GM08714 (cell line): ENCODE data around the gene PSMC3.

ENCODE experiments used
- H3K4me3 ChIP-seq: fragments of 200-500 bp; sonication (Bioruptor generic); 2 replicates; pipeline ENCODE4 v1.5.1; 2014; ENCODE audit warnings: mild to moderate bottlenecking, low read length, inconsistent platforms
- ZNF274 ChIP-seq: IDR thresholded peaks from 2 replicates; pipeline ENCODE4 v1.6.1; 2012; ENCODE audit warnings: mild to moderate bottlenecking, low read depth, low read length

Gene PSMC3

DNA sequence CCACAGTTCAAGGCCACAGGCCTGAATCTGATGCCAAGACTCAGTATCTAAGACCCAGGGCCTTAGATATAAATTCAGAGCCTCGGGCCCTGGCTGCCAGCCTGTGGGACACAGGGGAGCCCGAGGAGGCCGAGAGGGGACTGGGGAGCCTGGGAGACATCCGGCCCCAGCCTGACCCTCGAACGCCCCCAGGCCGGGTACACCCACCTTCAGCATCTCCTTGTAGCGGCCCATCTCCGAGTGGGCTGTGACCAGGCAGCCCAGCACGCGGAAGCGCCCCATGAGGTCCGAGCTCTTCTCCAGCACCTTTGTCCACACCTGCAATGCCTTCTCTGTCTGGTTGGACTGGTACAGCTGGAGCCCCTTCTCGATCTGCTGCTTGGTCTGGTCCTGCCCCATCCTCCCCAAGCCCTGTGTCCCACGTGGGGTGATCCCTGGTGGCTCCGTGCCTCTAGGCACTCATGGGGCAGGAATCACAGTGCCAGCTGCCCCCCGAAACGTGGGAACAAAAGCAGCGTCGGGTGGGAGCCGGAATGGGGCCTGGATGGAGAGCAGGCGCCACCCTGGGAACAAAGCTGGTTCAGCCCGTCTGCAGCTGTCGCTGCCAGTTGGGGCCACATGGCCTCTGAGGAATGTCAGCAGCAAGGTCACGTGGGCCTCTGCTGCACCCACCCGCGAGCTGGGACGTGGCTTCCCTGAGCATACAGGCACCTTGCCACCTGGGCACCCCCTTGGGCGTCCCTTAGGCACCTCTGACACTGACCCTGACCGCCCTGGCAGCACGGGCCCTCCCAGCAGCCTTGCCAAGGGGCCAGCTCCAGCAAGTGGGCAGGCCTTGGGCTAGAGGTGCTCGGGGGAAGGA, 22.6 kb upstream of the PSMC3 start, which contains the start of gene RAPSN:
TSS of gene RAPSN (minus strand) at position 571 of the 862 bp plus-strand sequence. CDS start at position 399, 172 bp downstream.
- no peak within 1 kb of the TSS for H3K4me3 ChIP-seq
- TF ChIP-seq ZNF274: no peak

DNA sequence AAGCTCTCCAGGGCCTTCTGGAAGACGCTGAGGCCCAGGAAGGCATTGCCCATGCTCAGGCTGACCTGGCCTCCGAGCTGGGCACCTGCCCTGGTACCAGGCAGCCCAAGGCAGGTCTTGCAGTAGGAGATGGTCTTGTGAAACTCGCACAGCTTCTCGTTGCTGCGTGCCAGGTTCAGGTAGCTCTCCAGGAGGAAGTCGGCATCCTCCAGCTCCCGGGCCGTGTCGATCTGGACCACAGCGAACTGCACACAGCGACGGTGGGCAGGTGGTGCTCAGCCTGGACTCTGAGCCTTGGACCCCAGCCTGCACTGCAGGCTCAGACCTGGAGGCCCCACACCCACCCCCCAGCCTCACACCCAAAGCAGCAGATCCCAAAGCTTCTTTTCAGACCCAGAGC, 21.7 kb upstream of the PSMC3 start:
- no peak overlapping the region for H3K4me3 ChIP-seq
- TF ChIP-seq ZNF274: no peak

DNA sequence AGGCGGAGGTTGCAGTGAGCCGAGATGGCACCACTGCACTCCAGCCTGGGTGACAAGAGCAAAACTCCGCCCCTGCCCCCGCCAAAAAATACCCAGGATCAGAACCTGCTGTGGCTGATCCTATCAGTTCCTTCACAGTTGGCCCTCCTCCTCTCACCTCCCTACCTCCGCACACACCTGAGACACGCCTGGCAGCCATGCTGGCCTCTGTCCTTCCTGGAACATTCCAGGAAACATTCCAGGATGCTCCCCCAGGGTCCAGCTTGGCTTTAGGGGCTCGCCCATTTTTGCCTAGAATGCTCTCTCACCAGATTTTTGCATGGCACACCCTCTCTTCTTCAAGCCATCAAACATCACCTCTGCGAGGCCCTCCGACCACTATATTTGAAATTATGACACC, 20.6 kb upstream of the PSMC3 start:
- H3K4me3 ChIP-seq: no peak overlapping the region
- TF ChIP-seq ZNF274: no peak

DNA sequence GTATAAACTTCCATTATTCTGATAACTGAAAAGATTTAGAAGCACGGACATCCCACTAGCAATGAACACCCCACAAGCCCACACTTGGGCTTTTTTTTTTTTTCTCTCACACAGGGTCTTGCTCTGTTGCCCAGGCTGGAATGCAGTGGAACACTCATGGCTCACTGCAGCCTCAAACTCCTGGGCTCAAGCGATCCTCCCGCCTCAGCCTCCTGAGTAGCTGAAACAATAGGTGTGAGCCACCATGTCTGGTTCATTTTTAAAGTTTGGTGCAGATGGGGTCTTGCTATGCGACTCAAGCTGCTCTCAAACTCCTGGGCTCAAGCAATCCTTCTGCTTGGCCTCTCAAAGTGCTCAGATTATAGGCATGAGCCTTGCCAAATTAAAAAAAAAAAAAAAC, 19.6 kb upstream of the PSMC3 start:
- TF ChIP-seq ZNF274: no peak
- no peak overlapping the region for H3K4me3 ChIP-seq

DNA sequence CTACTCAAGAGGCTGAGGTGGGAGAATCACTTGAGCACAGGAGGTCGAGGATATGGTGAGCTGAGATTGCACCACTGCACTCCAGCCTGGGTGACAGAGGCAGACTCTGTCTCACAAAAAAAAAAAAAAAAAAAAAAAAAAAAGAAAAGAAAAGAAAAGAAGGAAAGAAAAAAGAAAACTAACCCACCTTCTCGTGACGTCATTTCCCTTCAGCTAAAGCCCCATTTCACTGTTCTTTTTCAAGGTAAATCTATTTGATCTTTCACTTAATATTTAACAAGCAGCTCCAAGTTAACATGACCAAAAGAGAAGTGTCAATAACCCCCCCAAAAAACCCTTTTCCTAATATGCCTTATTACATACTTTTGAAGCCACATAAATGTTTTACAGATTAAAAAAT, 17.6 kb upstream of the PSMC3 start:
- H3K4me3 ChIP-seq: no peak overlapping the region
- no peak for TF ChIP-seq ZNF274

DNA sequence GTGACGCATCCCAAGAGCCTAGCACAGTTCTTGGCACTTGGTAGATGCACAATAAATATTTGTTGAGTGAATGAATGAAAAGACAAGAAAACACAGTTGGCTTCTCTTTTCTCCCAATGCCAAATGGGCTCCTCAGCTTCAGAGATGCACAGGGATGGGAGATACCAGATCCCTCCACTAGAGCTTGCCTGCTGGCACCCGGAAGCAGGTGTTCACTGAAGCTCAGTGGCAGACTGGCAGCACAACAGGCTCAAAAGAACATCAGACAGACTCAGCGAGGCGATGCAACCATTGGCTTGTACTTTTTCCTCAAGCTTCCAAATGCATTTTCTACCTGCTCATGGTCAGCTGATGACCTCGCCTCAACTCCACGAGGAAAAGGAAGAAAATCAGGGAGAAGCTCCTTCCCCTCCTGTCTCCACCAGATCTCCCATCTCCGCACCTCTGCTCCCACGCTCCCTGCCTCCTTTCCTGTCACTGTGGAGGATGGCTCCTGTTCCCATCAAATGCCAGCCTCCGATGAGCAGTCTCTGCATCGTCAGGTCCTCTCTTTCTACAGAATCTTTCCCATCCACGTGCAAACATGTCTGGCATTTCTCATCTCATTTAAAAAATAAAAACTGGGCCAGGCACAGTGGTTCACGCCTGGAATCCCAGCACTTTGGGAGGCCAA, 16.9 kb upstream of the PSMC3 start:
- no peak overlapping the region for H3K4me3 ChIP-seq
- TF ChIP-seq ZNF274: no peak

DNA sequence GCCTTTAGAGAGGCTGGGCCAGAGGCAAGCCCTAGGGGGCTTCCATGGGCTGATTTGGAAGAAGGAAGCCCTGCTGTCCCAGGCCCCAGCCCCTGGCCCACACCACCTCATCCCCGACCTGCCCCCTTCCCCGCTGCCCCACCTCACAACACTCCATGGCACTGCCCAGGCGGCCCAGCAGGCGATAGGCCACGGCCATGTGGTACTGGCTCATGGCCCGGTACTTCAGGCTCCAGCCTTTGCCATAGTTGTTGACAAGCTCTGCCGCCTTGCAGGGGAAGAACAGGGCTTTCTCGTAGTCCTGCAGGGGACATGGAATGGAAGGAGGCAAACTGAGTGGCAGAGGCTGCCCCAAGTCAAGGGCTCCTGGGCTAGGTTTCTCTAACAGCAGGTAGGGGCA, 16.3 kb upstream of the PSMC3 start:
- TF ChIP-seq ZNF274: no peak
- H3K4me3 ChIP-seq: no peak overlapping the region

DNA sequence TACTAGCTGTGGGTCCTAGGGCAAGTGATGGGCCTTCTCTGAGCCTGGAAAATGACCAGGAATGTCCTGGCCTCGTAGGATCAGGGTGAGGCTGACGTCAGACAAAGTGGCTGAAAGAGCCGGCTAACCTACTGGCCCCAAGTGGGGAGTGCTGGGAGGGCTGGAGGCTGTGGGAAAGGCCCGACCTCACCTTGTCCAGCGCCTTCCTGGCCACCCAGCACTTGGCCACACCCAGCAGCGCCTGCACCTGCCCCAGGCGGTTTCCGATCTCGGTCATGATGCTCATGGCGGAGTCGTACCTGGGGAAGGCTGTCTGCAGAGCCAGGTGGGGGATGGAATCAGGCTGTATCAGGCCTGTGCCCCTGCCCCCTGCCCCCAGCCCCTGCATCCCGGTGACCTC, 15.2 kb upstream of the PSMC3 start:
- no peak for TF ChIP-seq ZNF274
- no peak overlapping the region for H3K4me3 ChIP-seq

DNA sequence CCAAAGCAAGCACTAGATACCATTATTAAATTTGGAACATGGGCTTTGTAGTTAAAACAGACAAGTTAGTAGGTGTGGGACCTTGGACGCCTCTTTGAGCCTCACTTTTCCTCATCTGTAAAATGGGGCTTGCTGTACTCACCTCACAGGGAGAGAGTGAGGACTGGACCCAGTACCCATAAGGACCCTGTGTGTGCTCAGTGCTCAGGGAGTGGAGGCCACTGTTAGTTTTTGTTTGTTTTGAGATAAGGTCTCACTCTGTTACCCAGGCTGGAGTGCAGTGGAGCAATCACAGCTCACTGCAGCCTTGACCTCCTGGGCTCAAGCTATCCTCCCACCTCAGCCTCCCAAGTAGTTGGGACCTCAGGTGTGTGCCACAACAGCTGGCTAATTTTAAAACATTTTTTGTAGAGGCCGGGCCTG, 13.8 kb upstream of the PSMC3 start:
- TF ChIP-seq ZNF274: no peak

DNA sequence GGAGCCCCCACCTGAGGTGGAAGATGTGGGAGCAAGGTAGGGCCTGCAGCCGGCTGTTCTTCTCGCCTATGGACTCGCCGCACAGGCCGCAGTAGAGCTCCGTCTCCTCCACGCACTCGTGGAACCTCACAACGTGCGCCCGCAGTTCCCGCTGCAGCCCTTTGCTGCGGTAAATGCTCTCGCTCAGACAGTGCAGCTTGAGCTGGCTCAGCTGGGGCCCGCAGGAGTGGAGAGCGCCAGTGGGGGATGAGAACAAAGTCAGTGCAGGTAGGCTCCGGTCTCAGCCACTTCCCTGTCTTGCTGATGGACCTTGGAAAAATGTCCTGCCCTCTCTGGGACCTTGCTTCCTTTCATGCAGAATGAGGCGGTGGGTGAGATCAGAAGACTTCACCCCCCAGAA, 12.5 kb upstream of the PSMC3 start:
- no peak for TF ChIP-seq ZNF274

More for the DNA sequence above, 13.8 kb upstream of the PSMC3 start:
- no peak overlapping the region for H3K4me3 ChIP-seq

DNA sequence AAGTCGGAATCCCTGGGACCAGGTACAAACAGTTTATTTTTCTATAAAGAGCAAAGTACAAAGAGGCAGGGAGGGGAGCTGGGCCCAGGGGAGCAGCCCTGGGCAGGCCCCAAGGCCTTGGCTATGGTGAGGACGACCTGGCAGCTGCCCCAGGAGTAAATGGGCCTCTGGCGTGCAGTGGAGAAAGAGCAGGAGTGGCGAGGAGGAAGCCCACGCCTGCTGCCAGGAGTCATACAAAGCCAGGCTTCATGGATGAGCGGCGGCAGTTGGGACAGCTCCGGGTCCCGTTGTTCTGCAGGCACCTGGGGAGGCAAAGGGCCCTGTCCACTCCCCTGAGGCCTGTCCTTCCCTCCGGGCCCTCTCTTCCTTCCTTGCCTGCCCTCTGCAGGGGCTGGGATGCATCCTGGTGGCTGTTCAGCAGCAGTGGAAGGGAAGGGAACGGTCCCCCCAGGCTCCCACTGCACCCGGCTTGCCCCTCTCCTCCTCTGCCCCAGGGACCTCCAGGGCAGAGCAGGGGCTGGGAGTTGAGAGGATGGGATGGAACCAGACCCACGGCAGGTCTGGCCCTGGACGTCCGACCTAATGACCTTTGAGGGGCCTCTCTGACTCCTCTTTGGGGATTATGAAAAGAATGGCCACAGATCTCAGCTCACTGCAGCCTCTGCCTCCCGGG, 11.6 kb upstream of the PSMC3 start:
- TF ChIP-seq ZNF274: no peak
- H3K4me3 ChIP-seq: no peak overlapping the region

More for the DNA sequence above, 12.5 kb upstream of the PSMC3 start:
- no peak overlapping the region for H3K4me3 ChIP-seq

DNA sequence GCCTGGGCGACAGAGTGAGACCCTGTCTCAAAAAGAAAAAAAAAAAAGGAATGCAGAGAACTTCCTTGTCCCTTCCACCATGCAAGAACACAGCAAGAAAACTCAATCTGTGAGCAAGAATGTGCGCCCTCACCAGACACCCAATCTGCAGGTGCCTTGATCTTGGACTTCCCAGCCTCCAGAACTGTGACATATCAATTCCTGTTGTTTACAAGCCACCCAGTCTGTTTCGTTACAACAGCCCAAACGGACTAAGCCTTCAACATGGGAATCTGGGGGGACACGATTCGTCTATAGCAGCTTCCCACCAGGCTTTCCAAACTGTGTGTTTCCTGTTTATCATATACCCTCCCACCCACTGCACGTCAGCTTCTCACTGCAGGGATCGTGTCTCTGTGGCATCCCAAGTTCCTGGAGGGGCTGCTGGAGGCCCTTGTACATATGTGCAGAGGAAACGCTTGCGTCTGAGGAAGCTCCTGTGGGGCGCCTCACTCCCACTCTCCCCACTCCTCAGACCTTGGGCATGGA, 11.0 kb upstream of the PSMC3 start:
- no peak overlapping the region for H3K4me3 ChIP-seq
- TF ChIP-seq ZNF274: no peak

DNA sequence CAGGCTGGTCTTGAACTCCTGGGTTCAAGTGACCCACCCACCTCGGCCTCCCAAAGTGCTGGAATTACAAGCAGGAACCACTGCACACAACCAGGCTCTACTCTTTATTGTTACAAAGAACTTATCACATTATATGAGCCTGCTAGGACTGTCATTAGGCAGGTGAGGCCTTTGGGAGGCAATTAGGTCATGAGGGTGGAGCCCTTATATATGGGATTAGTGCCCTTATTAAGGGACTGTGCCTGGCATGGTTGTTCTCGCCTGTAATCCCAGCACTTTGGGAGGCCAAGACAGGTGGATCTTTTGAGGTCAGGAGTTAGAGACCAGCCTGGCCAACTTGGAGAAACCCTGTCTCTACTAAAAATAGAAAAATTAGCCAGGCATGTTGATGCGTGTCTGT, 10.5 kb upstream of the PSMC3 start:
- no peak overlapping the region for H3K4me3 ChIP-seq
- no peak for TF ChIP-seq ZNF274

DNA sequence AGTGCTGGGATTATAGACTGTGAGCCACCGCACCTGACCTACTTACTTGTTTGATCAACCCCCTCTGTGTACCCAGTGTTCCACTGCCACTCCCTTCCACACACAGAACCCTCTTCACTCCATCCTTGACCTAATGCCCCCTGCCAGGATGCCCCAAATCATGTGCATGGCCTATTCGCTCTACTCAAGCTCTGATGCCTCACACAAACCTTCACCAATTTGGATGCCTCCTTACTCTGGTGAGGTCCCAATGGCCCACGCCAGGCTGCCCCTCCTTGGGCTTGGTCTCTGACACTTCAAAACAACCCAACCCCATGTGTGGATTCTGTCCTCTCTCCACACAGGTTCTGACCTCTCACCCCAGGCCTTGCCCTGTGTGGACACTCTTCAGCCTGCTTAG, 9.4 kb upstream of the PSMC3 start:
- H3K4me3 ChIP-seq: no peak overlapping the region
- no peak for TF ChIP-seq ZNF274
